HG03575 (cell line): Measurements from ENCODE around the gene HOOK1.
"Not testable (repeated sequence)": the region's sequence is repeated elsewhere in the genome, so short reads cannot be mapped to it uniquely, and the experiment has no call there.

Experiments used
- ATAC-seq: cut with Tn5 transposase; IDR thresholded peaks from one replicate; pipeline ENCODE4 v1.9.1; 2021; ENCODE audit not compliant: unreplicated experiment, insufficient number of reproducible peaks, low FRiP score; ENCODE audit errors: extremely low read depth

Gene HOOK1

DNA sequence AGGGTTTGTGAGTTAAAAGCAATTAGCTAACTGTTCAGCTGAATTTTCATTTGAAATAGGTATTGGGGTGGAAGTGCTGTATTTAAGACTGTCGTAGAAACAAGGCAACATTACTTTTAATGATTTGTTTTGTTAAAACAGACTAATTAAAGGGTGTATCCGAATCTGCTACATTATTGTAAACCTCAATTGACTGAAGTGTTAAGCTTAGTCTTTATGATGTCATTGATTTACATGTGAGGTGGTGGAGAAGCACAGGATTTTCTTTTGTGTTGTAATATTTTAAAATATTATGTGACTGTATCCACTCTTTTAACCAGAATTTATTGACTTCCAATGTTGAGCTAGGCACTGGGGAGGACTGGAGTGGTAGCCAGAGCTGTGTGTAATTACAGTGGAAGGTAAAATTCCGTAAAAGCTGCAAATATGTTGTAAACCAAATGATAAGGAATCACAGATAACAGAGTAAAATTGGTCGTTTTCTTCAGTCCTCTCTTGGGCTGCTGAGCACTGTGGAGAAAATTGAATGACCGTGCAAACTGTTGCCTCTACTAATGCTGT lies 1.6 kb downstream of the HOOK1 start:
- no peak for ATAC-seq

DNA sequence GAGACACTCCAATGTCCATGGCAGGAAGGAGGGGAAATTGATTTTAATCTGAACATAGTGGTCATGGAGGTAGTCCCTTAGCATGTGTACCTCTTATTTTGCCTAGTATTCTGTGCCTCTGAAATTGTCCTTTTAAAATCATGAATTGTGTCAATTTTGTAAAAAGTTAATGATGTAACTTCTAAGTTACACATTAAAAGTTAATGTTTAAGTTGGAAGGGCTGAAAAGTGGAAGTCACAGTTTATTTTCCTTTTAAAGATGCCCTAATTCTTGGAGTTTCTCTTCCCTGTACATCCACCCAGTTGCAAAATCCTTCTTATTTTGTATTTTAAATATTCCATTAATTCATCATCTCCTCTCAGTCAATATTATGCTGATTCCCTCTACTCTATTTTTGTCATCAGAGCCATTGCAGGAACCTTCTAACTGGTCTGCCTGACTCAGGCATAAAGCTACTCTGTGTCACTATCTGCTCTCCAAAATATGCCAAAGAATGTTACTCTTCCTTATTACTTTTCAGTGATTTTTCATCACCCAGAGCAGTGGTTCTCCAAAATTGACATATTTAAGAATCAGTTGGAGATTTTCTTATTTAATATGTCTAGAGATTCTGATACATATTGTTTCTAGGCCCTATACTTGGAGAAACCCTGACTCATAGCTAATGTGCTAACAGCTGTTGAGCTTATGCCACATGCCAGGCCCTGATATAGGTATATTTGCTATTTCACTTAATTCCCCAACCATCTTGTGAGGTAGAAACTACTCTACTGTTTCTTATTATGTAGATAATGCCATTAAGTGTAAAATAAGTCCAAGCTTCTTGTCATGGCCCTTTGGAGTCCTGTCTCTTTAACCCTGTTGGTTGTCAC lies 5.1 kb downstream of the HOOK1 start:
- ATAC-seq: no peak

DNA sequence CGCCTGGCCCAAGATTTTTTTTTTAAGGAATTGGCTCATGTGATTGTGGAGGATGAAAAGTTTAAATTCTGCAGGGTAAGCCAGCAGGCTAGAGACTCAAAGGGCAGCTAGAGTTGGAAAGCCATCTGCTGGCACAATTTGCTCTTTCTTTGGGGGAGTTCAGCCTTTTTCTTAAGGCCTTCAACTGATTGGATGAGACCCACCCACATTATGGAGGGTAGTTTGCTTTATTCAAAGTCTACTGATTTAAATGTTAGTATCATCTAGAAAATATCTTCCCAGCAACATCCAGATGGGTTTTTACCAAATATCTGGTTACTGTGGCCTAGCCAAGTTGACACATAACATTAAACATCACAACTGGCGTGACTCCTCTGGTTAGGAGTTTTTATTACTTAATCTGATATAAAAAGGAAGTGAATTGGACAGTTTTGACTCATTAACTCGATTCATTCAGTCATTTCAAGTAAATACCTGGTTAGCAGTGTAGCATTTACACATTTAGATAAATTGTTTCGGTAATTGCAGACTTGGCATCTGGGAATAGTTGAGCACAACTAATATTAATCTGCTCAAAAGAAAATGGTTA lies 12.4 kb downstream of the HOOK1 start:
- no peak for ATAC-seq

DNA sequence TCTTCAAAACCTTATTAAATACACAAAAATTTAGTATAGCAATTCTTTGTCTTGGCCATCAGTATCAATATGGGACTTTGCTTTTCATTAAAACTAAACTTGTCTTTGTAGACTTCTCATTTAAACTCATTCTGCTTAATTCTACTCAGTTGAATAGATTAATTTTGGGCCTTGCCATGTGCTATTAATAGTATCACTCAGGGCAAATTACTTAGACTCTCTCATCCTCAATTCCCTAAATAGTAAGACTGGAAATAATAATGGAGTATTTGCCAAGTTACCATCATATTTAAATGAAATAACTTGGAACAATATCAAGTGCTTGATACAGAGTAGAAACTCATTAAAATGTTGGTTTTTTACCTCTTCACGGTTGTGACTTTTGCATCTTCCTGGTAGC lies 13.4 kb downstream of the HOOK1 start:
- no peak for ATAC-seq

DNA sequence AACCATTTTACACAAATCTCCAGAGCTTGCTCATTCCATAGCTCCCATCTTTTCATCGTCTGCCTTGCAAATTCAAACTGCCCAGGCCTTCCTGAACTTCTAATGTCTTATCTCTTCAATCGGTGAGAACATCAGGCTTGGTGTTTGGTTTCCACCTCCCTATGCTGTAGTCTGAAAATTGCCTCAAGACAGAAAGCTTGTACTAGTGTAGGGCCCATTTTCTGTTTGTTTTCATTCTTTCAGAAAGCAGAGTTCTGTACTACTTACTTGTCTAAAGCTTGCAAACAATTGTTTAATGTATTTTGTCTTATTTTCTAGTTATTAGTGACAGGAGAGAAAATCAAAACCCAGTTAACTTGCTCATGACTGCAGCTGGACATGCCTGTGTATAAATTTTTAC lies 16.8 kb downstream of the HOOK1 start:
- no peak for ATAC-seq

DNA sequence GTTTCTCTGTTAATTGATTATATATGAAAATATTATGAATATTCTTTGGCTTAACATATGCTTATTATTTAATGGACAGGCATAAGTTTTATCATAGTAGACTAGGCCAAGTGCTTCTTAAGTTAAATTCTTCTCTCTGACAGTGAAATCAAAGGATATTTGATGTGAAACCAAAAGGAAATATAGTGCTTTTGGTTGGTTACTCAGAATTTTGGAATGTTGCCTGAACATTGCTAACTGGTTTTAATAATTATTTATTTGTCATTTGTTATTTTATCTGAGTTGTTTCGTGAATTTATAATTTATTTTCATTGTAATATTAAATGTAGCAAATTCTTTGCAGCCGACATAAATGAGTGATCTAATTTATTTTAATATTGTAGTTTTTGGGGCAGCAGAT lies 18.3 kb downstream of the HOOK1 start:
- no peak for ATAC-seq

DNA sequence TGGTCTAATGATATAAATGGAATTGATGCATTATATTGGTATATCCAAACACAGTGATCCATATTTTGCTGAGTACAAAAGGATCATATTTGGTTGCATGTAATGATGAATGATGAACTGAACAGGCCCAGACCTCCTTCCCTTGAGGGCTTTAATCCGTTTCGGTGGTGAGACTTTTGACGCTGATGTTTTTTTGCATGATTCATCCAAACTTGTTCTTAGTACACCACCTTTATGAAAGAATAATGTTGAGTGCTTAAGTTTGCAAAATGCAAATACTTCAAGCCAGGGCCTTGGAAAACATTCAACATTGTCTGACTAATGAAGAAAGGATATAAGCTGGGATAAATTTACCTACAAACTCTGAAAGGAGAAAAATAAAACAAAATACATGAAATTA lies 19.2 kb downstream of the HOOK1 start:
- ATAC-seq: no peak

DNA sequence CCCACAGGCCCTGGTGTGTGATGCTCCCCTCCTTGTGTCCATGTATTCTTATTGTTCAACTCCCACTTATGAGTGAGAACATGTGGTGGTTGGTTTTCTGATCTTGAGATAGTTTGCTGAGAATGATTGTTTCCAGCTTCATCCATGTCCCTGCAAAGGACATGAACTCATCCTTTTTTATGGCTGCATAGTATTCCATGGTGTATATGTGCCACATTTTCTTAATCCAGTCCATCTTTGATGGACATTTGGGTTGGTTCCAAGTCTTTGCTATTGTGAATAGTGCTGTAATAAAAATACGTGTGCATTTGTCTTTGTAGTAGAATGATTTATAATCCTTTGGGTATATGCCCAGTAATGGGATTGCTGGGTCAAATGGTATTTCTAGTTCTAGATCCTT lies 23.1 kb downstream of the HOOK1 start:
- ATAC-seq: not testable (repeated sequence)

DNA sequence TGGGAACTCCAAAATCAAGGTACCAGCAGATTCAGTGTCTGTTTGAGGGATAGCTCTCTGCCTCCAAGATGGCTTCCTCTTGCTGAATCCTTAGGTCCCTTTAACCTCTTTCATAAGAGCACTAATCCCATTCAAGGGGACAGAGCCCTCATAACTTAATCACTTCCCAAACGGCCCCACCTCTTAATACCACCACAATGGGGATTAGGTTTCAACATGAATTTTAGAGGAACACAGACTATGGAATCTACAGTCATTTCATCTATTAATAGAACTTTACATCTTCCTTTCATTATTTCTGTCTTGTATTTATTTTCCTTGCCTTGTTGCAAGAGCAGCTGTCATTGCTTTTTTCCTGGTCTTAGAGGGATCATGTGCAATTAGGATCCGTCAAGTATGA lies 30.3 kb downstream of the HOOK1 start:
- no peak for ATAC-seq

DNA sequence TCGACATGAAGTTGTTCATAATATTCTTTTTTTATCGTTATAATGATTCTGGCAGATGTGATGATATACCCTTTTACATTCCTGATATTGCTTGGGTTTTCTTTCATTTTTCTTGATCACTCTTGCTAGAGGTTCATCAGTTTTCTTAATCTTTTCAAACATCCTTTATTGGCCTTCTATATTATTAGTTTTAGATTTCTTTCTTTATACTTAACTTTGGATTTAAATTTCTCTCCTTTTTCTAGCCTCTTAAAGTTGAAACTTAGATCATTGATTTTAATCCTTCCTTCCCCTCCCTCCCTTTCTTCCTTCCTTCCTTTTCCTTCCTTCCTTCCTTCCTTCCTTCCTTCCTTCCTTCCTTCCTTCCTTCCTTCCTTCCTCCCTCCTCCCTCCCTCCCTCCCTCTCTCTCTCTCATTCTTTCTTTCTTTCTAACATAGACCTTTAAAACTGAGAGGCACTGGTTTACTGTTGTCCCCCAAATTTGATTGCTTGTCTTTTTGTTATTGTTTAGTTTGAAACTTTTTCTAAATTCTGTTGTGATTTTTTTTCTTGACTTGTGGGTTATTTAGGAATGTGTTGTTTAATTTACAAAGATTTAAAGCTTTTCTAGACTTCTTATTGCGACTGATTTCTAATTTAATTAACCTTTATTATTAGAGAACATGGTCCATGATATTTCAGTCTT lies 31.6 kb downstream of the HOOK1 start:
- ATAC-seq: no peak

DNA sequence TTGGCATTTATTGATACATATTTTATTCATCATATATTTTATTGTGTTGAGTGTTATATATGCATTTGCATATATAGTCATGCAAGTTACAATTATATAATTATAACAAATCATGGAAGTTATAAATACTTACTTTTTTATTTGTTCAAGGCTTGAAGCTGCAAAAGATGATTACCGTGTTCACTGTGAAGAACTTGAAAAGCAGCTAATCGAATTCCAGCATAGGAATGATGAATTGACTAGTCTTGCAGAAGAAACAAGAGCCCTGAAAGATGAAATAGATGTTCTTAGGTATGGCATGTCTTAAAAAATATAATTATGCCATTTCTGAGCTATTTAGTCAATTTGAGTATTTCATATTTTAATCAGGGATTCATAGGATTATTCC lies 32.1 kb downstream of the HOOK1 start:
- no peak for ATAC-seq

DNA sequence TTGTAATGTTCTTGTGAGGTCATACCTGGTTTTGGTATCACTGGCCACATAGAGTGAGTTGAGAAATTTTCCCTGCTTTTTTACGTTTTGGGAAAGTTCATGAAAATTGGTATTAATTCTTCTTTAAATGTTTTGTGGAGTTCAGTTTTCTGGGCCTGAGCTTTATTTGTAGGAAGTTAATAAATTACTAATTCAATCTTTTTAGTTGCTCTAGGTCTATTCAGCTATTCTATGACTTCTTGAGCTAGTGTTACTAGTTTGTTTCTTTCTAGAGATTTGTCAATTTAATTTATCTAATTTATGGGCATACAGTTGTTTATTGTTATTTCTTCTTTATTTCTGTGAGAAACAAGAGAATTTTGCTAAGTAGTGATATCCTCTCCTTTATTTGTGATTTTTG lies 37.4 kb downstream of the HOOK1 start:
- no peak for ATAC-seq

DNA sequence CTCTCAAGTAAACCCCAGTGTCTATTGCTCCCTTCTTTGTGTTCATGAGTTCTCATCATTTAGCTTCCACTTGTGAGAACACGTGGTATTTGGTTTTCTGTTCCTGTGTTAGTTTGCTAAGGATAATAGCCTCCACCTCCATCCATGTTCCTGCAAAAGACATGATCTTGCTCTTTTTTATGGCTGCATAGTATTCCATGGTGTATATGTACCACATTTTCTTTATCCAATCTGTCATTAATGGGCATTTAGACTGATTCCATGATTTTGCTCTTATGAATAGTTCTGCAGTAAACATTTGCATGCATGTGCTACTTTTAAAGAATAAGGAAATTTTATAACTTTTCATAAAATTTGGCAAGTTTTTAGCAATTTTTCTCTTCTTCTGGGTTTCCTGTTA lies 40.5 kb downstream of the HOOK1 start:
- ATAC-seq: not testable (repeated sequence)

DNA sequence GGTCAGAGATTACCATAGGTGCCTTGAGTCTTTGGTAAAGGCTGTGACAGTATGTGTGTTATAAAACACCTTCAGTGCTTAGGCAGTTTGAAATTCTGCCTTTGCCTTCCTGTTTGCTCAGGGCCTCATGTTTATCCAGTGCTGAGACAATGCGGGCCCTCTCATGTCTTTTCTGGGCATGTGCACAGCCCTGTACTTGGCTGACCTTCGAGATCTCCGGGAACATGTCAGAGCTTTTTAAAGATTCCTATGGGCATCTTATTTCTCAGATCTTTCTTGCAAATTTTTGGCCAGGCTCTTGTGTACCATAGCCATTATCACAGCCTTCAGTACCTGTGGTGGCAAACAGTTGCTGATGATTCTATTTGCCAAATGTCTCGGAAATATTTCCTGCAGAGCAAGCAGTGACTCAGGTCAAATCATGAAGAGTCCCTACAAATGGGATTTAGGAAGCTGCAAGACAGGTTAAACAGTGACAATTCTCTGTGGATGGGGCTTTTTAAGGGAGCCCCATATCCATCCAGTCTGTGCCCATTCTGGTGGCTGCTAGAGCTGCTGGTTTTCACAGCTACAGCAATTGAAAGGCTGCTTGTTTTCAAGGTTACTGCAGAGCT lies 42.1 kb downstream of the HOOK1 start:
- ATAC-seq: no peak

DNA sequence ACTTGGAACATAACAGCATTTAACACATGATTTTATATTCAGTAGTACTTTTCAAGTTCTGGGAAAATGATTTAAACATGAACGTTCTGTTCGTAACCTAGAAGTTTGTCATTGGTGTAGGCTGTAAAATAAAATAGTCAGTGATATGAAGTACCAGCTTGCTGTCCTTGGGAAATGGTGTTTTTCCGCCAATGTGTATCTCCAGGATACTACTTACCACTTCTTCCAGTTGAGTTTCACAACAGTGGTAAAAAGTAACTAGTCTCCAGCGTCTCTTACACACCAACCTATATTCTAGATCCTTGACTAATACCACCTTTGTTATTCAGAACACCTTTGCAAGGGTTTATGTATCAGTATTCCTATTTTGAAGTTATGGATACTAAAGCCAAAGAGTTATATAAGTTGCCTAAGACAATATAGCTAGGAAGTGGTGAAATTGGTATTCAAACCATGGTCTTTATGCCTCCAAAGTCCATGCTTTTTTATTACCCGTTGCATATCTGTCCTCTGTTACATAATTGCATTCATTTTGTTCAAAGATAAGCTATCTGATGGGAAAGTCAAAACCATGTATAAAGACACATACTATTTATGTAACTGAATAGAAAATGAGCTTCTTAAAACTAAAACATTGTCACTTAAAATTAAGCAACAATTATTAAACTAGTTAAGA lies 43.1 kb downstream of the HOOK1 start:
- ATAC-seq: no peak

DNA sequence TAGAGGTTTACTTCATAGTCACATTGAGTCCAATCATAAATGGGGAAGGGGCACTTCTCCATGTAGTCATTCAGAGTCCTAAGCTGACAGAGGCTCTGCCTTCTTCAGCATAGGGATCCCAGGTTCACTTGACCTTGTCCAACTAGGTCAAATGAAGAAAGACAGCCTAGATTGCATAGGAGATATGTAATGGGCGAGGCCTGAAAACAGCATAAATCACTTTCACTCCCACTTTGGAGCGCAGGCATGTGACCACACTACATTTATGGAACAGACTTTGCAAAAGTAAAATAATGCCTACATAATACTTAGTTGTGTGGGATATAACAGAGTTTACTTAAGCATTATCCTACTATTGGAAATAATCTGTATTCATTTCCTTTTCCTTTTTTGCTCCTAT lies 51.7 kb downstream of the HOOK1 start:
- no peak for ATAC-seq

DNA sequence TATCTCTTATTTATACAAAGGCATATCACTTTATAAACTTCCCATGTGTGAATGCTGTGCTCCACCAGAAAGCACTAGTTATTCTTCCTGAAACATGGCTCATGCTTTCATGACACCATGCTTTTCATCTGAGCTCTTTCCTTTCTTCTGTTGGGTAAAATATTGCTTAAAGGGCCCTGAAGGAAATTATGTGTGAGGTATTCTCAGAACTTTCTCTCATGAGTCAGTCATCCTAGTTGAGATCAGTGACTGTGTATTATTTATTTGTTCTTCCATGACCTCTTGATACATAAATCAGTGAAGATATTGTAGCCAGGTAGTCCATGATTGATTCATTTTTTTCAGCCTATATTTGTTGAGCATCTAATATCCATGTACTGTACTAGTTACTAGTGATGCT lies 57.0 kb downstream of the HOOK1 start:
- no peak for ATAC-seq

DNA sequence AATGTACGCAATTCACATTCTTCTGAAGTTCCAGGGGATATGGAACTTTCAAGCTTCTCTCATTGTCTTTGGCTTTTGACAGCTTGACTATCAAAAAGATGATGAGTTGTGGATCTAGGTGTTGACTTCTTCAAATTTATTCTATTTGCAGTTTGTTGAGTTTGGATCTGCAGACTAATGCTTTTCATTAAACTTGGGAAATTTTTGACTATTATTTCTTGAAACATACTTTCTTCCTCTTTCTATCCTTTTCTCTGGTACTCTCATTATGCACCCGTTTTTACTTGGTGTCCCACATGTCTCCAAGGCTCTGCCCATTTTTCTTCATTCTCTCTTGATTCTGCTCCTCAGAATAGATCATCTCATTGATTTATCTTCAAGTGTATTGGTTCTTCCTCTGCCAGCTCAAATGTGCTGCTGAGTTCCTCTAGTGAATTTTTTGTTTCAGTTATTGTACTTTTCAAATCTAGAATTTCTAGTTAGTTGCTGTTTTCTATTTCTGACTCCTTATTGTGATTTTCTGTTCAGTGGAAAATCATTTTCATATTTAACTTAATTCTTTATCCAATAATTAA lies 62.4 kb downstream of the HOOK1 start:
- ATAC-seq: no peak

DNA sequence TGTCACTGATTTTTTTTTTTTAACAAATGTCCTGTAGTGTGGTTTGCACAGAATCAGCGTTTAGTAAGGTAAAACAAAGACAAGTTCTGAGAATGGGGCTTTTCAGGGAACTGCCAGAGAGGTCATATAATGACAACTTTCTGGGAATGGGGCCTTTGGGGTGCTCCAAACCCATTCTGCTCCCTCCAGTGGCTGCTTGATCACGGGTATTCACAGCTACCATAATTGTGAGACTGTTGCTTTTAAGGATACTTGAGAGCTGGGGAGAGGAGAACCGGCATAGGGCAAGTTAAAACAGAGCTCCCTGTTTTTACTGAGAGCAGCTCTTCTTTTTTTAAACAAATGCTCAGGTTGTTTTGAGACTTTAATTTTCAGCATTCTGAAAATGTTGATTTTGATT lies 63.6 kb downstream of the HOOK1 start:
- no peak for ATAC-seq
